ENCODE measurements around the gene NR1D1.
"Not testable (repeated sequence)": the region's sequence is repeated elsewhere in the genome, so short reads cannot be mapped to it uniquely, and the experiment has no call there.

The NR1D1 gene

DNA sequence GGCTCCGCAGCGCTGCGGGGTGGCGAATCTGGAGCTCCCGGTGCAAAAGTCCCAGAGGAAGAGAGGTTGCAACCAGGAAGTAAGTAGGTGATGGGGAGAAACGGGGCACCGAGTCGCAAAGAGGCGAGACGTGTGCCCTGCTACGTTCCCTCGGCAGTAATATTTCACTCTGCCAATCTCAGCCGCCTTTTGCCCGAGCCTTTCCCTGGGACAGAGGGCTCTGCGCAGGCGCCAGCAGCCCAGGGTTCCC, at the start of gene NR1D1:
Gene NR1D1, minus strand, starts transcription at position 171 of the 250 bp plus-strand sequence. CDS start 495 bp downstream, outside the sequence.
- no peak for DNase-seq

DNA sequence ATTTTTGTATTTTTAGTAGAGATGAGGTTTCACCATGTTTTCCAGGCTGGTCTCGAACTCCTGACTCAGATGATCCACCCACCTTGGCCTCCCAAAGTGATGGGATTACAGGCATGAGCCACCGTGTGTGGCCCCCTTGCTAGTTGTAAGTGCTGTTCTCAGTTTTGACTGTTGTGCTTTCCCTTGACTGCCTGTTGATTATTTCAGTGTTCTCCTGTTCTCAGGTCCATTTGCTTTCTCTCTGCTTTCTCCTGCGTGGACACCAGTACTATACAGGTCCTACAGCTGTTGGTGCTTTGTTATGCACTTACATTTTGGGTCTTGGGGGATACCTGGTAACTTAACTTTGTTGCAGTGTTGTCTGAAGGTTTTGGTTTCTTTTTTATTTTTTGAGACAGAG, 48.1 kb upstream of the NR1D1 start:
- no peak for DNase-seq

DNA sequence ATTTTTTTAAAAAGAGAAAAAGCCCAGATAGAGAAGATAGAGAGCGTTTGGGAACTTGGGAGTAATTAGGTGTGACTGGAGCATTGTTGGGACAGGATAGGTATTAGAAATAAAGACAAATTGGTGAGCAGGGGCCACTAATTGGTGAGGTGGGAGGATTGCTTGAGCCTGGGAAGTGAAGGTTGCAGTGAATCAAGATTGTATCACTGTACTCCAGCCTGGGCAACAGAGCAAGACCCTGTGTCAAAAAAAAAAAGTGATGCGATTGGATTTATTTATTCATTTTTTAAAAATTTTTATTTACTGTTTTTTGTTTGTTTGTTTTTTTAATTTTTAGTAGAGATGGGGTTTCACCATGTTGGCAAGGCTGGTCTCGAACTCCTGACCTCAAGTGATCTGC, 45.1 kb upstream of the NR1D1 start:
- DNase-seq = no peak

DNA sequence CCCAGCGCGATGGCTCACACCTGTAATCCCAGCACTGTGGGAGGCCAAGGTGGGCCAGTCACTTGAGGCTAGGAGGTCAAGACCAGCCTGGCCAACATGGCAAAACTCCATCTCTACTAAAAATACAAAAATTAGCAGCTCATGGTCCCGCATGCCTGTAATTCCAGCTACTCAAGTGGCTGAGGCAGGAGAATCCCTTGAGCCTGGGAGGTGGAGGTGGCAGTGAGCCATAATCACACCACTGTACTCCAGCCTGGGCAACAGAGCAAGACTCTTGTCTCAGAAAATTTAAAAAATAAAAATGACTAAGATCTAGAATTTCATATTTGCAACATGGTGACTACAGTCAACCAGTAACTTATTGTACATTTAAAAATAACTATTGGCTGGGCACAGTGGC, 42.8 kb upstream of the NR1D1 start:
- DNase-seq = not testable (repeated sequence)

DNA sequence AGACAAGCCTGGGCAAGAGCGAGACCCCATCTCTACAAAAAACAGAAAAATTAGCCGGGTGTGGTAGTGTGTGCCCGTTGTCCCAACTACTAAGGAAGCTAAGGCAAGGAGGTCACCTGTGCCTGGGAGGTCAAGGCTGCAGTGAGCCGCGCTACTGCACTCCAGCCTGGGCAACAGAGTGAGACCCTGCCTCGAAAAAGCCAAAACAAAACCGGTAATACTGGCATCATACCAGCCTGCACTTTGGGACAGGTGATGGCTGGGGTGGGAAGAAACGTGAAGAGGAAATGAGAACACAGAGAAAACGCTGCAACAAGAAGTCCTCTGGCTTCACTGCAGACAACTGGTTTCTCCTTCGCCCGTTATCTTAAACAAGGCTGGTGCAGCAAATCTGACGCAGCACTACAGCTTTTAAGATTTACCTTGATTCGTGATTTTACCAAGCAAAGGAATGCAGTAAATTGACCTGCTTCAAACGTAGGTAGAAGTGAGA, 39.2 kb upstream of the NR1D1 start:
- no peak for DNase-seq

DNA sequence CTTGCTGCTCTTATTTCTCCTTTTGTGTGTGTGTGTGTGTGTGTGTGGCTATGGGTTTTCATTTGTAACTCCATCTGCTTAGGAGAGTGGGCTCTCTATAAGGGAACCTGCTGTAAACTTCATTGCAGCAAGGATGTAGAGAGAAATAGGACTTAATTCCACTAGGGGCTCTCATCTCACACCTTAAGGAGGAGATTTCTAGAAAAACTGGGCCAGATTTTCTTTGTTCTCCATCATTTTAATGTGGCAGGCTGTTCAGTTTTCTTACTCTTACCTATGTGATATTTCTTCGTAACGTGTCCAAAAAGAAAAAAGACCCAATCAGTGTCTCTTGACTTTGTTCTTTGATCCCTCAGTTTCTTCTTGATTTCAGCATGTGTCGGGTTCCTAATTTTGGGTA, 35.4 kb upstream of the NR1D1 start:
- no peak for DNase-seq

DNA sequence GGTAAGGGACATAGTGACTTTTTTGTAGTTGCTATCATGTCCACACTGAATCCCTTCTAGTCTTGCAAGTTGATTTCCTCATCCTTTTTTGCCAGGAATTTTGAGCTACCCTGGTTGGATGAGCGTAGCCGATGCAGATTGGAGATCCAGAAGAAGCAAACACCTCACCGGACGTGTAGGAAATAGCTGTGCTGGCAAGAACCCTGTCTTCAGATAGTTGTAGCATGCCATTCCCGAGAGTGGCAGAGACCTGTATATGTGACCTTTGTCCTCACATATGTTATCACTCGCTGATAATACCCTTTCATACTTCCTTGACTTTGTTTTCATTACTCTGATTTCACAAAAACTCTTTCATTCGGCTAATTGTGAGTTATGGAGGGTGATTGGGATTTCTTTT, 33.8 kb upstream of the NR1D1 start:
- DNase-seq = no peak

DNA sequence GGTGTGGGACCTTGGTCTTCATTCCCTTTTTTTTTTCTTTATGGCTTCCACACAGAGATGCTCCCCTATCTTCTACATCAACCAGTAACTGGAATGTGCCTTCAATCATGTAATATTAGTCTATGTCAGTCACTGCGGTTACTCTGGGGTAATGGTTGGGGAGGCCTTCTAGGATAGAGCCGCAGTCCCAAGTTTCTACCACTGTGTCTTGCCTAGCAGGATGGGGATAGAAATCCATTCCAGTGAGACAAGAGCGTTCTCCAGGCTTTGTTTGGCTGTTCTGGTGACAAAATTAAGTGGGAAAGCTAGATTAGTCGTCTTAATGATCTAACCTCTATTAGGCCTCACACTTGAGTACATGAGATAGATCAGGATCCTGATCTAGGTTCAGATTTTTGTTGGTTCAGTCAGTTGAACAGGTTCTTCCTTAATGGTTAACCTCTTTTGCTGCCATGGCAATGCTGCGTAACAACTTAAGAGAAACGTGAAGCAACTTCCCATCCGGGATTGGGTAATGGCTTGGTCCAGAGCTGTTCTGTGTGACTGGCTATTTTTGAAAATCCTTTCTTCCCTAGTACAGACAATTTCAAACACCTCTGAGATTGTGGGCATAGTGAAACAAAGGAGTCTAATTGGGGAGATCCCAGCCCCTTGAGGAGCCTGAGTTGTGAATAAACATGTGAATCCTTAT, 30.1 kb upstream of the NR1D1 start:
- no peak for DNase-seq

DNA sequence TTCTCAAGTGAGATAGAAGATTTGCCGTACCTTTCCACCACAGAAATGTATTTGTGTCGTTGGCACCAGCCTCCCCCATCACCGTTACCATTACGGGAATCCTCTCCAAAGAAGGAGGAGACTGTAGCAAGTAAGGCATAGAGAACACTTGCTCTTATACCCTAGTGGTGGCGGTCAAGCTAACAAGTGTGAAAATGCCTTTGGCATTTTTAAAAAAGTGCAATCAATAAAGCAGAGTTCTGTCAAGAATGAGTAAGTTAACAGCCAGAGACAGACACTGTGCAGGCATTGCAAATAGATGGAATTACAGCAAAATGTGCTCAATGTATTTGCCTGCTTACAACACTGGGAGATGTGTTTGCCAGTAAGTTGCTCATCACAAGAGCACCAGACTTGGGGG, 29.1 kb upstream of the NR1D1 start:
- DNase-seq = no peak

DNA sequence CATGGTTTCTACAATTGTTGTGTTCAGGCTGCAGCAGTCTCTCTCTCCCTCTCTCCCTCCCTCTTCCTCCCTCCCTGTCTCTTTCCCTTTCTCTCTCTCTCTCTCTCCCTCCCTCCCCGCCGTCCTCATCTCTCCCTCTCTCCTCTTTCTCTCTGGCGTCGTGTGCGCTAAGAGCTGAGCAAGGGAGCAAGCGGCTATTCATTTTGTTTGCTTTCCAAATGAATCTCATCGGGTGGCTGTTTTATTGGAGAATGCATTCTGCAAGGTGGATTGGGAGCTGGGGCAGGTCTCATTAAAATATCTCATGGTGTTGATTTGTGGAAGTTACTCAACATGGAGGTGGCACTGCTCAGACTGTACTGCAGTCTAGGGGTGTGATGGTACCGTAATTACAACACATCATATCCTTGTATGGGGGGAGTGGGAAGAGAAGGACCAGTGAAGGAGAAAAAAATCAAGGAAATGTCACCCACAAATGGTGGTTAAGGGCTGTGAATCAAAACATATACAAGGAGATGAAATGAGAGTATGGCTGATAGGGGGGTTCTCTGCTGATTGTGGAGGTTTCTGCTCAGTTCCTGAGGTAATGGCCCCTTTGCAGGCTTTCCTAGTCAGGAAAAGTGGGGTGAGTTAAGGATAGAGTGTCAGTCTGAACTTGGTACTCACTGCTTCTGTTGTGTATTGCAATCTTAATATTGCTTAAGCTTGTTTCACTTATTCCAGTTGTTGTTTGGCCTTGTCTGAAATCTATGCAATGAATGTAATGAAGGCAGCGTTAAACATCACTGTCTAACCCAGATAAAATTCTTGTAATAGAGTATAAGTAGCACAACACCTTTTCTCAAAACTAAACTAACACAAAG, 24.1 kb upstream of the NR1D1 start:
- DNase-seq = peak in 1 of 2 experiments; percentile 4

DNA sequence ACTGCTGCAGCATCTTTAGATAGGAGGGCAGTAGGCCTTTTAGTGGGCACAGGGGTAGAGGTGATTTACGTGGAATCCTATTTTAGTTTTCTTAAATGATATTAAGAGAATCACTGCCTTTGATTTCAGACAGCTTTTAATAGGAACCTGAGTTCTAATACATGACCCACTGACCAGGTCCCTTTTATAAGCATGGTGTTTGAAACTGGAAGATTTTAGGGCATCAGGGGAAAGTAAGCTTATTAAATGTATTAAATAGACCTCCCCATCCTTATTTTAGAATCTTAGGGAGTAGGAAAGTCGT, 23.4 kb upstream of the NR1D1 start:
- no peak for DNase-seq

DNA sequence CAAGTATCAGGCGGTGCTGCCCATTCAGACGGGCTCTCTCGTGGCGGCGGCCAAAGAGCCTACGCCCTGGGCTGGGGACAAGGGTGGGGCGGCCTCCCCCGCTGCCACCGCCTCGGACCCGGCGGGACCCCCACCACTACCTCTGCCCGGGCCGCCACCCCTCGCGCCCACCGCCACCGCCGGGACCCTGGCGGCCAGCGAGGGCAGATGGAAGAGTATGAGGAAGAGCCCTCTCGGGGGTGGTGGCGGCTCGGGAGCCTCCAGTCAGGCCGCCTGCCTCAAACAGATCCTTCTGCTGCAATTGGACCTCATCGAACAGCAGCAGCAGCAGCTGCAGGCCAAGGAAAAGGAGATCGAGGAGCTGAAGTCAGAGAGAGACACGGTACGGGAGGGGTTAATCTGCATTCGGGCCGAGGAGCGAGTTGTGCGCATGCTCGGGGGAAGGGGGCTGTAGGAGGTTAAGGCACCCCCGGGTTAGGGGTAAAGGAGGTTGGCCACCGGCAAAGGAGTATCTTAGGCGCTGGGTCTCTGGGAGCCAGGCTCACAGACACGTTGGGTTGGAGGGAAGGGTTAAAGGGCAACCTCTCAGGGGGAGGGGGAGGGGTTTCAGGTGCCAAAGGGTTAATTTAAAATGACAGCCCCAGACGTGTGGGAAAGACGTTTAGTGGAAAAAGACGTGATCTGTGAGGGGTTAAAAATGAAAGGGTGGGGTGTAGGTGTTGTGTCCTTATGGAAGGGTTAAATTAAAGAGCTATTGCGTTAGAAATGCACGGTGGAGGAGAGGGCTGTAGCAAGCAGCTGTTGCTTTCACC, 22.8 kb upstream of the NR1D1 start:
- DNase-seq = peak; percentile 61 to 80

DNA sequence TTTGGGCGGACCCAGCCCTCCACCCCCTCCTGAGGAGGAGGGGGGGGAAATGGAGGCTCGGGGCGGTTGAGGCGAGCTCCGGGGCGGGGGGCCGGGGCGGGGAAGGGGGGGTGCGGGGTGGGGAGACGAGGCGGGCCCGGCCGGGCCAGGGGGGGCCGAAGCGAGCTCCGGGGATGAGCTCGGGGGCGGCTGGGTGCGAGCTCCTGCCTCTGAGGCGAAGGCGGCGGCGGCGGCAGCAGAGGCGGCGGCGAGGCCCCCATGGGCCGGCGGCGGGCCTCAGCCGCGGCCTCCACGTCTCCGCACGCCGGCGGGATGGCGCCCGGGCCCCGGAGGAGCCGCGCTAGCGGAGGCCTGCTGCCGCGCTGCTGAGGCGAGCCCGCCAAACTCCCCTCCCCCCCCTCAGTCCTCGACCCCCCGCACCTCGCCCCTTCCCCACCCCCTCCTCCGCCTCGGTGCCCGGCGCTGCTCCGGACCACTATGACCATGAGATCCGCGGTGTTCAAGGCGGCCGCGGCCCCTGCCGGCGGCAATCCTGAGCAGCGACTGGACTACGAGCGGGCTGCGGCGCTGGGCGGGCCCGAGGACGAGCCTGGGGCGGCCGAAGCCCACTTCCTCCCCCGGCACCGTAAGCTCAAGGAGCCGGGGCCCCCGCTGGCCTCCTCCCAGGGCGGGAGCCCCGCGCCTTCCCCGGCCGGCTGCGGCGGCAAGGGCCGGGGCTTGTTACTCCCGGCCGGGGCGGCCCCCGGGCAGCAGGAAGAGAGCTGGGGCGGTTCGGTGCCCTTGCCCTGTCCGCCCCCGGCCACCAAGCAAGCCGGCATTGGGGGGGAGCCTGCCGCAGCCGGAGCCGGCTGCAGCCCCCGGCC, 22.0 kb upstream of the NR1D1 start:
- DNase-seq = peak in 1 of 2 experiments; percentile 38

DNA sequence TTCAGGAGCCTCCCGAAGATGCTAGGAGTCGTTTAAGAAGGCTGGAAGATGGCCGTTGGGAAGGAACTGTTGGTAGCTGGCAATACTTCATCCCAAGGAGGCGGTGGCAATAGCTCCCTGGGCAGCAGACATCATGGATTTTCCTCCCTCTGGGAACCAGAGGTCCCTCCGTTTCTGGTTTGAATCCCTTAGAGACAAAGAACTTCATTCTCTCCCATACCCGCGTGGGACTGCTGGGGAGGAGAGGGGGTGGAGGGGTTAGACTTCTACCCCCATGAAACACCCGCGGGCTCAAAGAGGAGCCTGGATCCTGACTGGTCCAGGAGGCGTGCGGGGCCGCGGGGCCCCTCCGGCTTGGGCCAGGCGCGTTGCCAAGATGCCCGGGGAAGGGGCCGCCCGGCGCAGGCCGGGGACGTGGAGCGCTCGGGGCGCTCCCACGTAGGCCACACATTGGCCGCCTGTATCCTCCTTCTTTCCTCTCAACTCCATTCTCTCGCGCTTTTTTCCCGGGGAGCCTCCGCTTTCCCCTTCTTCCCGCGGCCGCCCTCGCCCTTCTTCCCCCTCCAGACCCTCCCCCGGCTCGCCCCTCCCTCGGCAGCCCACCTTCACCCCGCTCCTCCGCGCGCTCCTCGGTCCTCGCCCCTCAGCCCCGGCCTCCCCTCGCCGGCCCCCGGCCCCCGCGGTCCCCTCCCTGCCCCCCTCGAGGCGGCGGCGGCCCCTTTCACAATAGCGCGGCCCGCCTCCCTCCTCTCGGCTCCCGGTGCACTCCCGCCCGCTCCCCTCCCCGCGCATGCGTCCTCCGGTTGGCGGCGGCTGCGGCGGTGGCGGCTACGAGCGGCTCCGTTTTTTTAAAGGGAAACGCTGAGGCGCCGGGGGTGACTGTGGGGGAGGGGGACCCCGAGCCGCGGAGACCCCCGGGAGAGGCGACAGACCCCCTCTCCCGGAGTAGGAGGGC, 21.1 kb upstream of the NR1D1 start, which contains the start of gene MSL1:
Gene MSL1, plus strand, starts transcription at position 791 of the 955 bp plus-strand sequence. CDS start 642 bp downstream, outside the sequence.
- peak; percentile 54 to 72 for DNase-seq

DNA sequence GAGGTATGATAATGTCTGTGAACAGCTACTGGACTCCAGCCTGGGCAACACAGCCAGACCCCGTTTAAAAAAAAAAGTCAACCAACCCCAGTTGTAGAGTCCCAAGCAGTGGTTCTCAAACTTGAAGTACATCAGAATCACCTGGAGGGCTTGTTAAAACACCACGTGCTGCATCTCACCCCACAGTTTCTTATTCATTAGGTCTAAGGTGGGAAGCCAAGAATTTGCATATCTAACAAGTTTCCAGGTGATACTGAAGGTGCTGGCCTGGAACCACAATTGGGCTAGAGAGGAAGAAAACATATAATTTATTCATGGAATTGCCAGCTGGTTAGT, 14.7 kb upstream of the NR1D1 start:
- DNase-seq = no peak

DNA sequence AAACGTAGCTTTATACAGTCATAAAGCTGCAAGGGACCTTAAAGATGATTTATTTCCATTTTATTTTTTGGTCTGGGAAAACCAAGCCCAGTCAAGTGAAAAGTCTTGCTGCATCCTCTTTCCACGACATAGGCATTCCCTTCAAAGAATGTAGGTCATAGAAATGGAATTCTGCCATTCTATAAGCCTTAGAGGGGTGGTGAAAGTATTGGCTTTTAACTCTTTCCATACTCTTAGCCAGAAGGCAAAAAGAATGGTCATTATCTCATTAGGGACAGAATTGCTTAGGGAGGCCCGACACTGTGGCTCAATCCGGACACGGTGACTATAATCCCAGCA, 13.5 kb upstream of the NR1D1 start:
- DNase-seq = no peak

DNA sequence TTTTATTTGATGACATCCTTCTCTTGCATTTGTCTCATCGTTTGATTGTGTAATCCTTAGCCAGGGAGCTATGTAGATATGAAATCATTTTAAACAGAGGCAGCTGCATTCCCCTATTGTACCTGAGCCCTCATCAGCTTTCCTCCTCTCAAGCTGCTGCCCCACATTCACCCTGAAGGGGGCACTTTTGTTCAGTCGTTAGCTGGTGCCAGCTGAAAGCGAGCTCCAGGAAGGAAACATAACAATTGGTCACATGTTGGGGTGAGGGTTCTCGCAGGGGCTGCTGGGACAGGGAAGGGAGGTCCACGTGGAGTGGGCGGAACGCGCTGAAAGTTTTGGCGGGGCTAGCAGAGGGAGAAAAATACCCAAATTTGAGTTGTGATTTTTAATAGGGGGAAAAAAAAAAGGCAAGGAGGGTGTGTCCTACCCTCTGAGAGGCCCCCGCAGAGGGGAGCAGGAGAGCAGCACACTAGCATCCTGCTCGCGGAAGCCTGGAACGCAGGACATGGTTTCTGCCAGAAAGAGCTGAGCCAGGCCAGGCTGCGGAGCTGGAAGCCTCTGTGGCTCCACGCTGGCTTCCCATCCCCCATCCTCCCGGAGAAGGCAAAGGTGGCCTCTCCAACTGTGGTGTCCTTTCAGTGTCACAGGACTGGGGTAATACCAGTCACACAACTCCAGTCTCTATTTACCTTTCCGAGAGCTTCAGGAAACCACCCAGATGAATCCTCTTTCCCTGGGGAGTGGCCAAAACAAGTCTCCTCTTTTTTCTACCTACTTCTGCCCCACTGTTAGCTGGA, 12.9 kb upstream of the NR1D1 start:
- DNase-seq = peak; percentile 94 to 96

DNA sequence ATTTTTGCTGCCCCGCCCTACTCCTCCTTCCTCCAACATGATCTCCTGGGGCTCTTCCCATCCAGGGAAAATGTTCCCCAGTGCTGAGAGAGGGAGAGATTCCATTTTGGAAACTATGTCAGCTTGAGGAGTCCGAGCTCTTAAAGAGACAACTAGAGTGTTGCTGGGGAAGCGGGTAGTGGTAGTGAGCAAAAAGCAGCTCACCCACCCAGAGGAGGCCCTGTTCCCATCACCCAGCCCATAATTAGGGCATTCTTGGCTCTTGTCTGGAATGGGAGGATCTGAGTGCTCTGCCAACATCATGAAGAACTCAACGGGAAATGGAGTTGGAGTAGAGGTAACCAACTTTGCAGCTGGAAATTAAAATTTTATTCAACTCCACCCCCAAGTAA, 12.3 kb upstream of the NR1D1 start:
- DNase-seq = no peak

DNA sequence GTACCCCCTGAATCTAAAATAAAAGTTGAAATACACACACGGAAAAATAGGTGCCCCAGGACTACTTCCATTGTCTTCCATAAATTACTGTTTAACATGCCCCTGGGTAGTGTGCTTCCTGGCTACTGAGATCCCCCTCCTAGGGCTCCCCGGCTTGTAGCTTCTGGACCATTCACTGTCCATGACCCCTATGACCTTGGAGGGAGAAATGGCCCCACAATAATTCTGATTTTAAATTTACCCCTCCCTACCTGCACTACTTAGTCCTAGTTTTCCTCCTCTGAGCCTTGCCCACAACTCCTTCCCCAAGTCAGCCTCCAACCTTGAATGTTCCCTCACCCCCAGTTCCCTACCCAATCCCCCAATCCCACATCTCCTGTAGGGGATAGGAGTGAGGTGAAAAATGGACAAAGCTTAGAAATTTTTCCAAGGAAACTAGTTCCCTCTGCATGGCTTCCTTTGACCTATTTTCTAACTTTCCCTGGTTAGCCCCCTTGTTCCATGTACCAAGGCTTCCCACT, 11.9 kb upstream of the NR1D1 start:
- no peak for DNase-seq
